ENCODE results near the gene SIK1.

DNA sequence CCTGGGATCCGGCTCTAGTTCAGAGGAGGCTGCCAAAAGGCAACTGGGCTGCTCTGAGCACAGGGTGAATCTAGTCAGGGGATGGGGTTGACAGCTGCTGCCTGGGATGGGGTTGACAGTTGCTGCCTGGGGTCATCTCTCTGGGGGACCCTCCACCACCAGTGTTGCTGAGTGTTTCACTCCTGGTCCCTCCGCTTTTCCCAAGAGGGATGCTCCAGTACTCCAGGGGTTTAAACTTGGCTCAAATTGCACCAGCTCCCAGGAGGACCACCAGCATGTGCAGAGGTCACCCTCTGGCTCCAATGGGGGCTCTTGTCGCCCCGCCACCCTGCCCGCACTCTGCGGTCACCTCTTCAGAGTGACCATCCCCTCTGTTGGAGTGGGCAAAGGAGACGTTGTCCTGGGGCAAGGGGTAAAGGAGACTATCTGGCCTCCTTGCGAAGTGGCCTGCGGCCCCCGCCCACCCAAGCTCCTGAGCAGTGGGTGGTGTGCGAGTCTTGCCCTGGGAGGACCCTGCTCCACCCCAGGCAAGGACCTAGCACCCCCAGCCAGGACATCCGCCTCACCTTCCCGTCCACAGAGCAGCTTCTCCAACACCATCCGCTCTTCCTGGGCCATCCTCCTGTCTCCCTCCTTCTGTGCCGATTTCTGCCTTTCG lies 52.6 kb downstream of the SIK1 start:
- TF ChIP-seq, protein P1, sequence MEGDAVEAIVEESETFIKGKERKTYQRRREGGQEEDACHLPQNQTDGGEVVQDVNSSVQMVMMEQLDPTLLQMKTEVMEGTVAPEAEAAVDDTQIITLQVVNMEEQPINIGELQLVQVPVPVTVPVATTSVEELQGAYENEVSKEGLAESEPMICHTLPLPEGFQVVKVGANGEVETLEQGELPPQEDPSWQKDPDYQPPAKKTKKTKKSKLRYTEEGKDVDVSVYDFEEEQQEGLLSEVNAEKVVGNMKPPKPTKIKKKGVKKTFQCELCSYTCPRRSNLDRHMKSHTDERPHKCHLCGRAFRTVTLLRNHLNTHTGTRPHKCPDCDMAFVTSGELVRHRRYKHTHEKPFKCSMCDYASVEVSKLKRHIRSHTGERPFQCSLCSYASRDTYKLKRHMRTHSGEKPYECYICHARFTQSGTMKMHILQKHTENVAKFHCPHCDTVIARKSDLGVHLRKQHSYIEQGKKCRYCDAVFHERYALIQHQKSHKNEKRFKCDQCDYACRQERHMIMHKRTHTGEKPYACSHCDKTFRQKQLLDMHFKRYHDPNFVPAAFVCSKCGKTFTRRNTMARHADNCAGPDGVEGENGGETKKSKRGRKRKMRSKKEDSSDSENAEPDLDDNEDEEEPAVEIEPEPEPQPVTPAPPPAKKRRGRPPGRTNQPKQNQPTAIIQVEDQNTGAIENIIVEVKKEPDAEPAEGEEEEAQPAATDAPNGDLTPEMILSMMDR (IDR thresholded peaks at IDR 0.05) = no peak
- no peak for TF ChIP-seq ZFX (IDR thresholded peaks at IDR 0.05; ENCODE audit: borderline replicate concordance)

Measured in 22Rv1 (cell line).